ENCODE data around the gene KRT86.

KRT86 gene

DNA sequence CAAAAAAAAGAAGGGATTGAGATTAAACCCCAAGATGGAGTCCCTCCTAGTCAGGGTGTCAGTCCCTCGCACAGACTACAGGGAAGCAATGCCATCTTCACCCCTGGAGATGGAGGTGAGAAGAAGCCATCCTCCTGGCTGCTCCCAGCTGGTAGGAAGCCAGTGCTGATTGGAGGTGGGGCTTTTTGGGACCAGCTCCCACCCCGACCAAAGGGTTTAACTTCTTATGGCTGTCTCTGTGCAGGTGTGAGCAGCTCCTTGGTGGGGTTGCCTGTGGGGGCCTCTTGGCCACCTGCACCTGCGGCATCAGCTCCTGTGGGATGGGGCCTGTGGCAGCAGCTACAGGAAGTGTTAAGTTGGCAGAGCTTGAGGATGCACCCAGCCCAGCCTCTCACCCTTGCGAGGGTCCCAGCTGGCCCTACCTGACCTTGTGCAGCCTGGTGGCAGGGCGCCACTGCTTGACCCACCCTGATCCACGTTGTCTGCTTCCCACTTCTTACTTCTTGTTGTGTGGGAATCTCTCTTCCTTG lies 3.8 kb upstream of the KRT86 start:
- no peaks in the 10 kb centered on the region for H3K36me3 Mint-ChIP-seq (ENCODE audit: low read depth)
- TF ChIP-seq, protein P1, sequence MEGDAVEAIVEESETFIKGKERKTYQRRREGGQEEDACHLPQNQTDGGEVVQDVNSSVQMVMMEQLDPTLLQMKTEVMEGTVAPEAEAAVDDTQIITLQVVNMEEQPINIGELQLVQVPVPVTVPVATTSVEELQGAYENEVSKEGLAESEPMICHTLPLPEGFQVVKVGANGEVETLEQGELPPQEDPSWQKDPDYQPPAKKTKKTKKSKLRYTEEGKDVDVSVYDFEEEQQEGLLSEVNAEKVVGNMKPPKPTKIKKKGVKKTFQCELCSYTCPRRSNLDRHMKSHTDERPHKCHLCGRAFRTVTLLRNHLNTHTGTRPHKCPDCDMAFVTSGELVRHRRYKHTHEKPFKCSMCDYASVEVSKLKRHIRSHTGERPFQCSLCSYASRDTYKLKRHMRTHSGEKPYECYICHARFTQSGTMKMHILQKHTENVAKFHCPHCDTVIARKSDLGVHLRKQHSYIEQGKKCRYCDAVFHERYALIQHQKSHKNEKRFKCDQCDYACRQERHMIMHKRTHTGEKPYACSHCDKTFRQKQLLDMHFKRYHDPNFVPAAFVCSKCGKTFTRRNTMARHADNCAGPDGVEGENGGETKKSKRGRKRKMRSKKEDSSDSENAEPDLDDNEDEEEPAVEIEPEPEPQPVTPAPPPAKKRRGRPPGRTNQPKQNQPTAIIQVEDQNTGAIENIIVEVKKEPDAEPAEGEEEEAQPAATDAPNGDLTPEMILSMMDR (IDR thresholded peaks at IDR 0.05; ENCODE audit: unreplicated experiment in 3 of 3): no peak
- no peak overlapping the region for H3K27ac Mint-ChIP-seq
- peaks cover 4% of the 10 kb centered on the region for H3K4me1 Mint-ChIP-seq
- H3K4me3 Mint-ChIP-seq: no peak overlapping the region
- peaks cover 27% of the 10 kb centered on the region for H3K27me3 Mint-ChIP-seq (ENCODE audit: low read depth)
- no peaks in the 10 kb centered on the region for H3K9me3 Mint-ChIP-seq

DNA sequence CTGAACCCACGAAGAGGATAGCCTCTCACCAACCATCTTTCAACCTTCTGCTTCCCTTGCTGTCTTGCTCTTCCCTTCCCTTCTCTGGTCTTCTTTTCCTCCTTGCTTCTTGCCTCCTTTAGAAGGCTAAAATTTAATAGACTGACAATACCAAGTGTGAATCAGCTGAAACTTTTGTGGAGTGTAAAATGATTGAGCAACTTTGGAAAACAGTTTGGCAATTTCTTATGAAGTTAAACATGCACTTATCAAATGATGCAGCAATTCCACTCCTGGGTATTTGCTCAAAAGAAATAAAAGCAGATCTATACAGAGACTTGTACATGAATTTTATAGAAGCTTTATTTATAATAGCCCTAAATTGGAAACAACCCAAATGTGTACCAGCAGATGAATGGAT lies 3.3 kb upstream of the KRT86 start:
- Mint-ChIP-seq H3K9me3 (no peaks in the 10 kb centered on the region), H3K27ac (no peak overlapping the region), H3K4me1 (no peaks in the 10 kb centered on the region), H3K27me3 (ENCODE audit: low read depth) (peaks cover 27% of the 10 kb centered on the region), H3K36me3 (ENCODE audit: low read depth) (no peaks in the 10 kb centered on the region), H3K4me3 (no peak overlapping the region)
- TF ChIP-seq, protein P1 (IDR thresholded peaks at IDR 0.05; ENCODE audit: unreplicated experiment in 3 of 3): no peak

DNA sequence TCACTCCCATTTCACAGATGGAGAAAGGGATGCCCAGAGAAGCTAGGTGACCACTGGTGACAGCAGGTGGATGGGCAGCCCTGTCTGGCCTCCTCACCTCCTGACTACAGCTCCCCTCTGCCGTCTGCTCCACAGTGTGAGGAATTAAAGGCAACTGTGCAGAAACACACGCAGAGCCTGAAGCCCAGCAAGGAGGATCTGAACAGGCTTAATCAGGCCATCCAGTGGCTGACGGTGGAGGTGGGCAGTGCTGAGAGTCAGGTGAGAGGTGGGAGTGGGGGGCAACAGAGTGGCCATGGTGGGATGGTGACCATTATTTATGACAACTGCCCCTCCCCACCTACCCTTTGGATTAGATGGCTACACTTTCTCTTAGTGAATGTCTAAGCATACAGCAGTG lies 1.2 kb downstream of the KRT86 start:
- peaks cover 55% of the 10 kb centered on the region for H3K27me3 Mint-ChIP-seq (ENCODE audit: low read depth)
- peaks cover 25% of the 10 kb centered on the region for H3K4me1 Mint-ChIP-seq
- no peak overlapping the region for H3K27ac Mint-ChIP-seq
- no peaks in the 10 kb centered on the region for H3K9me3 Mint-ChIP-seq
- H3K4me3 Mint-ChIP-seq: no peak overlapping the region
- TF ChIP-seq, protein P1 (IDR thresholded peaks at IDR 0.05; ENCODE audit: unreplicated experiment in 3 of 3): no peak
- no peaks in the 10 kb centered on the region for H3K36me3 Mint-ChIP-seq (ENCODE audit: low read depth)

DNA sequence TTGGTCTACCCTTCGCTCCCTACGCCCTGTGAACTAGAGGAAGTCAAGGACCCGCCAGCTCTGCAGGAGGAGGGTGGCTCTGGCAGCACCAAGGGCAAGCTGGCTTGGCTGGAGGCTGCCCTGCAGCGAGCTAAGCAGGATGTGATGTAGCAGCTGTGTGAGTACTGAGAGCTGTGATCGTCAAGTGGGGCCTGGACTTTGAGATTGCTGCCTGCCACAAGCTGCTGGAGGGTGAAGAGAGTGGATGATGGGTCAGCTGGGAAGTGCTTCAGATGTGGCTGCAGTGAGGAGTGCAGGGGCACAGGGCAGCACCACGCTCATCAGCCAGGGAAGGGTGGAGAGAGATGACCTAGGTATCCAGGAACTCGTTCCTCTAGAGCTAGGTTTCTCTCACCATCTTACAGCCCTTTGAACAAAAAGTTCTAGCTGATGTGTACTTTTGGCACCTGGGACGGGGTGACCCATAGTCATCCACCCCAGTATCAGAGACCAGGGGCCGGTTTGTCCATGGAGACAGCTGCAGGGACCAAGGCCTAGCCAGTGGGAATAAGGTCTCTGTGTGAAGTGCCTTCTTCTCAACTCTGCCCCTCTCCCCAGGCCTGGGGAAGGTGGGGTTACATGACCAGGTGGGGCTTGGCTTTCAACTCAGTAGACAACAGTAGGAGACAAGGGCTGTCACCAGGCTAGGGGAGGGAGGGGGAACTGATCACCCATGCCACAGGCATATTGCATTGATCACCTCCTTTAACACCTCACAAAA lies 3.2 kb downstream of the KRT86 start:
- no peaks in the 10 kb centered on the region for H3K9me3 Mint-ChIP-seq
- H3K4me1 Mint-ChIP-seq: peaks cover 31% of the 10 kb centered on the region
- H3K27me3 Mint-ChIP-seq (ENCODE audit: low read depth): peaks cover 61% of the 10 kb centered on the region
- no peak overlapping the region for H3K27ac Mint-ChIP-seq
- H3K36me3 Mint-ChIP-seq (ENCODE audit: low read depth): no peaks in the 10 kb centered on the region
- no peak overlapping the region for H3K4me3 Mint-ChIP-seq
- TF ChIP-seq, protein P1 (IDR thresholded peaks at IDR 0.05; ENCODE audit: unreplicated experiment in 3 of 3): no peak

DNA sequence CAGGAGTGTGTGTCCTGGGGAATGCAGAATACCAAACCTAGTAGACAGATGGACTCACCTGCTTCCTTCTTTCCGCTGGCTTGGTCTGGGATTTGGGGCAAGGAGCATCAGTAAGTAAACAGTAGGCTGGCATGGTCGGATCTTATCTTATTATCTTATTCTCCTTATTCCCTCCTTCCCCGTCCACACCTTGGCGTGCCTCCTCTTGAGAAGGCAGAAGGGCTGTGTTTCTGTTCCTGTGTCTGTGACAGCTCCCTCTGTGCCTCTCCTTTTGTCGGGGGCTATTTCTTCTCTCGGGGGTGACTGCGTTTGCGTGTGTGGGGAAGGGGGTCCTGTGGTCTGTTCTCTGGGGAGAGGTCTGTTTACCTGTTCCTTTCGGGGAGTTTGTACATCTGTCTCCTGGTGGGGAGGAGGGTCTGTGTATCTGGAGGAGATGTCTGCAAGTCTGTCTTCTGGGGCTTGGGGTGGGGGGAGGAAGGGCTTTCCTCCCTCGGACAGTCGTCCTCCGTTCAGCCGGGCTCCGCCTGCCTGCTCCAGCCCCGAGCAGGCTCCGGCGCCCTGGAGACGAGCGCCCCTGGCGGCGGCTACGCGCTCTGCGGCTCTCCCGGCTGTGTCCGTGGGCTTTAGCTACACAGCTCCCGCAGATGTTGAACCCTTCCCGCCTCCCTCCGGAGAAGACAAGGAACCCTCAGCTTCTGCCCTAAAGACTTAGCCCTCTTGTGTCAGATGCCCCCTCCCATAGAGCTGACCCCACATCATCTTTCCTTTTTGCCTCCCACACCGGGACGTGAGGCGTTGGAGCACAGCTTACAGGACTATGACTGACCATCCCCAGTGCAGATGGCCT lies 4.4 kb downstream of the KRT86 start:
- peaks cover 31% of the 10 kb centered on the region for H3K4me1 Mint-ChIP-seq
- no peaks in the 10 kb centered on the region for H3K36me3 Mint-ChIP-seq (ENCODE audit: low read depth)
- no peaks in the 10 kb centered on the region for H3K9me3 Mint-ChIP-seq
- TF ChIP-seq, protein P1 (IDR thresholded peaks at IDR 0.05; ENCODE audit: unreplicated experiment in 3 of 3): peak; percentile 94 to 99 (median 97)
- H3K27me3 Mint-ChIP-seq (ENCODE audit: low read depth): peaks cover 59% of the 10 kb centered on the region
- peak overlapping the region; percentile 72 to 76 (median 75) for H3K4me3 Mint-ChIP-seq
- H3K27ac Mint-ChIP-seq: no peak overlapping the region
